GM18873 (cell line): ENCODE data around the gene OSTN.
"Not testable (repeated sequence)": the region's sequence is repeated elsewhere in the genome, so short reads cannot be mapped to it uniquely, and the experiment has no call there.

Experiments
- ATAC-seq: cut with Tn5 transposase; IDR thresholded peaks from one replicate; pipeline ENCODE4 v1.9.1; 2021; ENCODE audit warnings: mild to moderate bottlenecking, moderate library complexity, moderate number of reproducible peaks; ENCODE audit not compliant: unreplicated experiment, low FRiP score

The OSTN gene, protein sequence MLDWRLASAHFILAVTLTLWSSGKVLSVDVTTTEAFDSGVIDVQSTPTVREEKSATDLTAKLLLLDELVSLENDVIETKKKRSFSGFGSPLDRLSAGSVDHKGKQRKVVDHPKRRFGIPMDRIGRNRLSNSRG

GRCh38 chr3:191198932-191199331, at the start of gene OSTN:
Gene OSTN, plus strand, starts transcription at chr3:191199241. Its CDS starts 13,292 bp downstream, at chr3:191212533.
- ATAC-seq = no peak

- ATAC-seq = no peak
Observed at GRCh38 chr3:191151653-191152052, 47.4 kb upstream of the OSTN start.

DNA sequence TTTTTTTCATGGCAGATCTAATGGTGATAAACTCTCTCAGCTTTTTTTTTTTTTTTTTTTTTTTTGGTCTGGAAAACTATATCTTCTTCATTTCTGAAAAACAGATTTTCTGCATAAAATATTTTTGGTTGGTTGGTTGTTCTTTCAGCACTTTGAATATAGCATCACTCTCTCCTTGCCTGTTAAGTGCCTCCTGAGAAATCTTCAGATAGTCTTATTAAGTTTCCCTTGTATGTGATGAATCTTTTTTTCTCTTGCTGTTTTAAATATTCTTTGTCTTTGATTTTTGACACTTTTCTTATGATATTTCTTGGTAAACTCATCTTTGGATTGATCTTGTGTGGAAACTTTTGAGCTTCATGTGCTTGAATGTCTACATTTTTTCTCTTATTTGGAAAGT, 44.2 kb upstream of the OSTN start:
- no peak for ATAC-seq

DNA sequence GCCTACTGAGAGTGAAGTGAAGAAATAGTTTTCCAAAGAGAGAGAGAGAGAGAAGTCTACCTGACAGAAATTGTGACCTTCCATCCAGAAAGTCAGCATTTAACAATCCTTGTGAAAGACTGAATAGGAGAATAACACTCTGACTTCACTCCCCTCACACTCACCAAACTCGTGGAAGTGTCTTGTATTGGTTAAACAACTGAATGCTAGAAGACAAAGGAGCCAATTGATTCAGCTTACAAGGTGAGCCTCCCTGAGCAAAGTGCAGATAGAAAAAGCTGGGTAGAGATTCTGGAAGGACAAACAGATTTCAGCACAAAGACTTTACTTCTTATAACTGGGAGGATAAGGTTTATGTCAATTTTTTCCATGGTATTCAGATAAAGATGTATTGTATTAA, 40.8 kb upstream of the OSTN start:
- ATAC-seq = no peak

DNA sequence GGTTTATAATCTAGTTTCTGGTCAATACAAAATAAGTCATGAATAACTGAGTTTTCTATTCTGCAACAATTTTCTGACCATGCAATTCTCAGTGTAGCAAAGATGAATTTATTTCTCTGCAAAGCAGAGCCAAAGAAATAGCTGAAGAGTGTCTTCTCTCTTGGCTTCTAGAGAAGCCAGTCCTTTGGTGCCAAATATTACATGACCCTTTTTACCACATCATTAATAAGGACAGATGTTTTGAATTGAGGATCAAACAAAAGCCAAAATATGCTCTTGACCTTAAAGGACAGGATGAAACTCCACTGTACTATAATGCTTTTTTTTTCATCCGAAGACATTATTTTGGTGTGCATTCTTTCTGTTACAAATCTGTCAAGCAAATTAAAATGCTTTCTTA, 40.2 kb upstream of the OSTN start:
- ATAC-seq = no peak

DNA sequence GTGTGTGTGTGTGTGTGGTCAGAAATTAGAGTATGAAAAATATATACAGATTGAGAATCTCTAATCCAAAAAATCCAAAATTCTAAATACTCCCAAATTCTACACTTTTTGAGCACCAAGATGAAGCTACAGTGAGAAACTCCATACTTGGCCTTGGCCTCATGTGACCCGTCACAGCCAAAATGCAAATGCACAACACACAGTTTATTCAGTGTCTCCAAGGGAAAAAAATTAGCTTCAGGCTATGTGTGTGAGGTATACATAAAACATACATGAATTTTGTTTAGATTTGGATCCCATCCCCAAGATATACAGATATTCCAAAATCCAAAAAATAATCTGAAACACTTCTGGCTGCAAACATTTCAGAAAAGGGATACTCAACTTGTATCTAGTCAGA, 33.2 kb upstream of the OSTN start:
- no peak for ATAC-seq

DNA sequence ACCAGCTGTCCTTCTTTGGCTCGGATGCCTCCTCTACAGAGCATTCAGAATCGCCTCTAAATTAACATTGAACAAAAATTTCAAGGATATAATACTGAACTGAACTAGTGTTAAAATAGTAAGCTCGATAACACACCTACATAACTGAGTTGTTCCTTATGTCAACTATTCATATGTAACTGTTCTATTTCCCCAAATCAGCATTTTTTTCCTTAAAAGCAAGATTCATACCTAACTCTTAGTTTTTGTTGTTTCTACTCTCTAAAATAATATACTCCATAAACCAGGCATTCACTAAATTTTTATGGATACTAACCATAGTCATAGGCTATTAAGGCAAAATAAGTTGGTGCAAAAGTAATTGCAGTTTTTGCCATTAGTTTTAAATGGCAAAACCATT, 32.7 kb upstream of the OSTN start:
- no peak for ATAC-seq

DNA sequence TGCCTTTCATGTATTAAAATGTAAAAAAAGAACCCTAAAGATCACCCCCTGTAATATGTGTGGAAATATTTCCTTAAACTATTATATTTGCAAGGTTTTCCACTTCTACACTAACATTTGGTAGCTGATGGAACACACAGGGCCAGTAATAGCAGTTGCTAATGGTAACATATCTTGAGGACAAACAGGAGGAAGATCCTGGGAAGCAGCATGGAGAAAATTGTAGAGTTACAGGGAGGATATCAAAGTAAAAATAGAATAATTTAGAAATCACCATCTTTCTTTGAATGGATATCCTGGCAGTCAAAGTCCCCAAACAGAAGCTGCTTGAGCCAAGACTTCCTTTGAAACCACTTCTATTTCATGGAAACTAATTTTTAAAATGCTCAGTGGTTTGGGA, 29.5 kb upstream of the OSTN start:
- ATAC-seq = no peak

DNA sequence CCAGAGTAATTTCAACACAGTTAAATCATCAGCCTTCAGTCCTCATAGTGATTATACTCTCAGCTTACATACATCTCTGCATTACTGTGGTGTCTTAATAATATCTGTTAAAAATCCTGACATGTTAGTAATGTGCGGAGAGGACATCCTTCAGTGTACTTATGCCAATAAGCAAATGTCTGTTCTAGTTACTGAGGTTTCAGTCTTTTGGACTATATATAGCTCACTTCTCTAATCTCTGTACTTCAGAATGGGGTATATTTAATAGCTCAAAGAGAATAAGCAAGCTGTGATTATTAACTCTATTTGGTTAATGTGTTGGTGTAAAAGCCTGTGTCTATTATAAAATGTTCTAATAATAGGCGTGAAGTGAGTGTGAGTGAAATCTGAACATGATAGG, 28.9 kb upstream of the OSTN start:
- no peak for ATAC-seq

DNA sequence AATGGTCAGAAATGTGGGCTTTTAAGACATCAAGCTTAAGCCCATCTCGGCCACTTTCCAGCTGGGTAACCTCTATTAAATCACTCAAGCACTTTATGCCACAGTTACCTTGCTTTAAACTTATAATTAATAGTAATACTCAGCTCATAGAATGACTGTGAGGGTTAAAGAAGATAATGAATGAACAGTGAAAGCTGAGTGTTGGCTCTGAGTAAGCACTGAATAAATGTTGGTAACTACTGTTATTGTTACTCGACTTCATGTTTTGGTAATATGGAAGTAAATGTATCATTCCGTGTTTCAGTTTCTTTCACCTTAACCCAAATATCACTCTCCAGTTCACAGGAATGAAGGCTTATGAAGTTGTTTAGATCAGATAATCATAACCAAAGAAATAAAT, 23.9 kb upstream of the OSTN start:
- no peak for ATAC-seq

GRCh38 chr3:191176038-191176785, 22.8 kb upstream of the OSTN start:
- ATAC-seq = no peak

- not testable (repeated sequence) for ATAC-seq
Observed at GRCh38 chr3:191185382-191185781, 13.7 kb upstream of the OSTN start.

- ATAC-seq = not testable (repeated sequence)
Observed at GRCh38 chr3:191188246-191188645, 10.8 kb upstream of the OSTN start.

- not testable (repeated sequence) for ATAC-seq
Observed at GRCh38 chr3:191192270-191192669, 6.8 kb upstream of the OSTN start.

DNA sequence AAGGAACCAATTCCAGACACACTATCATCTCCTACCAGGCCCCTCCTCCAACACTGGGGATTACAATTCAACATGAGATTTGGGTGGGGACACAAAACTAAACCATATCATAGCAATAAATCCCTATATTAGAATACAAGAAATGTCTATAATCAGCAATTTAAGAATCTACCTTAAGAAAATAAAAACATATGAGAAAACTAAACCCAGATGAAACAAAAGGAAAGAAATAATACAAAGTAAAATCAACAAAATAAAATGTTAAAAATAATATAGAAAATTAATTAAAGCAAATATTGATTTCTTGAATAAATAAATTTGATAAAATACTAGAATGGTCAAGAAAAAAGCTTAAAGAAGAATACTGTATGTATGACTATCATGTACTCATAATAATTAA, 6.1 kb upstream of the OSTN start:
- ATAC-seq = no peak

DNA sequence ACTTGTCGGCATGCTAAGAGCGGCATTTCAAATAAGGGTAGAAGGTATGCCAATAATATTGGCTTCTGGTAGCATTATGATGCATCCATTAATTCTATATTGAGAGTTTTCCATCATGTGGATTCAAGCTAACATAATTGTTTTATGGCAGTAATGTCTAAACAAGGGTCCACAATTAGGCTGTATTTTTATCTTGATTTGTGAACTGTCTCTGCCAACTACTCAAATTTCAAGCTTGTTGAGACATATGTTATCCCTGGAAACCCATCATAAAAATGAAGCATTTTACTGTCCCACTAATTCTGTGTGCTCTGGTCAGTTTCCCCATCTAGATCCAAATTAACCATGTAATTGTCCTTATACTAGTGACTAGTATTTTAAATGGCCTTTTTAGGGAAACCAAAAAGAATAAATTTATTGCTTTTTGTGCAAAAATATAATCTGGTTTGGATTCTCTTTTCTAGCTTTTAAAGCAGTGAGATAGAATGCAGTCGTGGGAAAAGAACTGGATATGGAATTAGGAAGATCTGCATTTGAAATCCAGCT, 1.2 kb upstream of the OSTN start:
- ATAC-seq = no peak

GRCh38 chr3:191198480-191198879, 561 bp upstream of the OSTN start:
- no peak for ATAC-seq

DNA sequence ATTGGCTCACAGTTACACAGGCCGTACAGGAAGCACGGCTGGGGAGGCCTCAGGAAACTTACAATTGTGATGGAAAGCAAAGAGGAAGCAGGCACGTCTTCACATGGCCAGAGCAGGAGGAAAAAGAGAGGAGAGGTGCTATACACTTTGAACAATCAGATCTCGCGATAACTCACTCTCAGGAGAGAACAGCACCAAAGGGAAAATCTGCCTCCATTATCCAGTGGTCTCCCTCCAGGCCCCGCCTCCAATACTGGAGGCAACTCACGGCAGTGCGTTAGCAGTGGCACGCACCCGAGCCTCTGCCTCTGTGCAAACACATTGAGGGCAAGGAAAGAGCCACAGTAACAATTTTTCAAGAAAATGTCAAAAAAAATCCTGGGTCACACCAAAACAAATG, 11.0 kb downstream of the OSTN start:
- no peak for ATAC-seq

- ATAC-seq = no peak
Observed at GRCh38 chr3:191216510-191216909, 17.5 kb downstream of the OSTN start.

- ATAC-seq = no peak
Observed at GRCh38 chr3:191217301-191217700, 18.3 kb downstream of the OSTN start.

DNA sequence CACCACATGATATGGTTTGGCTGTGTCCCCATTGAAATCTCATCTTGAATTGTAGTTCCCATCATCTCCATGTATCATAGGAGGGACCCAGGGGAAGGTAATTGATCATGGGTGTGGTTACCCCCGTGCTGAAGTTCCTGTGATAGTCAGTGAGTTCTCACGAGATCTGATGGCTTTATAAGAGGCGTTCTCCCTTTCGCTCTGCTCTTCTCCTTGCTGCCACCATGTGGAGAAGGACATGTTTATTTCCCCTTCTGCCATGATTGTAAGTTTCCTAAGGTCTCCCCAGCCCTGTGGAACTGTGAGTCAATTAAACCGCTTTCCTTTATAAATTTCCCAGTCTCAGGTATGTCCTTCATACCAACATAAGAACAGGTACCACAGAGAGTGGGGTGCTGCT, 21.9 kb downstream of the OSTN start:
- no peak for ATAC-seq

GRCh38 chr3:191221638-191222037, 22.6 kb downstream of the OSTN start:
- ATAC-seq = no peak
